K562 (cell line): ENCODE data around the gene RNF151. TPM values are rescaled to one million over a fixed set of nuclear protein-coding genes. Genes with fewer than 3 reads are reported as not detected.

ENCODE experiments used
- ASH1L ChIP-seq: fragments of 450-650 bp; IDR thresholded peaks from 2 replicates; pipeline ENCODE4 v1.6.1; 2018; ENCODE audit warnings: borderline replicate concordance, mild to moderate bottlenecking, low read depth; ENCODE audit not compliant: partially characterized antibody
- E4F1 ChIP-seq: fragments of 250-450 bp; sonication (Bioruptor Pico); IDR thresholded peaks from 2 replicates; pipeline ENCODE4 v1.5.0; 2021; ENCODE audit warnings: mild to moderate bottlenecking, borderline replicate concordance
- ELK1 ChIP-seq: sonication (generic); formaldehyde crosslinking; IDR thresholded peaks from 2 replicates; pipeline ENCODE4 v1.8.1; 2022; ENCODE audit warnings: missing genetic modification reagents
- KAT2B ChIP-seq: IDR thresholded peaks from one replicate; pipeline ENCODE4 v1.6.1; 2012; ENCODE audit warnings: low read depth, mild to moderate bottlenecking, control low read depth, inconsistent platforms, low read length, moderate library complexity
- KAT8 ChIP-seq: fragments of 450-650 bp; IDR thresholded peaks from 2 replicates; pipeline ENCODE4 v1.6.1; 2016; ENCODE audit warnings: low read depth, mild to moderate bottlenecking
- KDM4B ChIP-seq, 2 experiments: fragments of 450-650 bp in 1 of 2; sonication (generic) in 1 of 2; IDR thresholded peaks; 2 replicates each; pipeline ENCODE4 v1.6.1; 2016 to 2017; ENCODE audit warnings: borderline replicate concordance in 2 of 2, antibody characterized with exemption in 1 of 2, low read depth in 1 of 2, mild to moderate bottlenecking in 1 of 2
- MEF2A ChIP-seq: IDR thresholded peaks from 2 replicates; pipeline ENCODE4 v1.6.1; 2011; ENCODE audit warnings: low read depth, mild to moderate bottlenecking, low read length, moderate library complexity; ENCODE audit not compliant: control insufficient read depth
- MTF1 ChIP-seq: fragments of 250-450 bp; sonication (Bioruptor Pico); IDR thresholded peaks from 2 replicates; pipeline ENCODE4 v1.9.0; 2021; ENCODE audit warnings: moderate library complexity, mild to moderate bottlenecking, inconsistent platforms, borderline replicate concordance
- SLC30A9 ChIP-seq: fragments of 250-450 bp; sonication (Bioruptor Pico); IDR thresholded peaks from 2 replicates; pipeline ENCODE4 v1.8.0; 2022; ENCODE audit warnings: mild to moderate bottlenecking, moderate library complexity
- ZC3H8 ChIP-seq: fragments of 450-650 bp; IDR thresholded peaks from 2 replicates; pipeline ENCODE4 v1.6.1; 2017
- ZNF41 ChIP-seq: fragments of 250-450 bp; sonication (Bioruptor Pico); conservative IDR thresholded peaks from 2 replicates; pipeline ENCODE4 v1.4.0; 2020; ENCODE audit warnings: mild to moderate bottlenecking
- ZNF584 ChIP-seq: fragments of 200-800 bp; sonication (Bioruptor generic); IDR thresholded peaks from 2 replicates; pipeline ENCODE4 v1.6.1; 2016; ENCODE audit warnings: low read depth, mild to moderate bottlenecking, missing genetic modification characterization, missing compliant biosample characterization
- ZNF586 ChIP-seq: fragments of 450-650 bp; formaldehyde crosslinking; conservative IDR thresholded peaks from 2 replicates; pipeline ENCODE4 v1.4.0; 2020; ENCODE audit warnings: mild to moderate bottlenecking, moderate library complexity
- polyA plus RNA-seq, 8 experiments: library from polyadenylated mRNA; depleted of rRNA in 4 of 8; stranded (reverse) in 5 of 8; unstranded in 3 of 8; fragments of >200 nt; fragmentation: Nextera tagmentation in 2 of 8; fragmentation: Illumina TruSeq in 1 of 8; extraction: Ambion mirVana in 2 of 8; extraction: Trizol in 1 of 8; gene quantifications; 2 replicates each; pipeline versions ENCODE4 v1.2.1 to v1.2.3, GENCODE V29; 2011 to 2014; ENCODE audit warnings: inconsistent platforms in 1 of 8, missing spikeins in 1 of 8
- total RNA-seq, 7 experiments: library from RNA; depleted of rRNA in 6 of 7; stranded (reverse); fragments of >200 nt in 6 of 7; fragmentation: Illumina TruSeq in 2 of 7; extraction: Trizol in 2 of 7; gene quantifications; 2 replicates each; pipeline versions ENCODE4 v1.2.1 to v1.2.3, GENCODE V29; 2011 to 2021; ENCODE audit warnings: low replicate concordance in 1 of 7
- TF ChIP-seq, protein P1 (sequence below), 2 experiments: fragments of 450-650 bp in 1 of 2; sonication (generic) in 1 of 2; formaldehyde crosslinking; conservative IDR thresholded peaks; 2 replicates each; pipeline versions ENCODE4 v1.4.0 to v1.8.1; 2020 to 2022; ENCODE audit warnings: mild to moderate bottlenecking in 1 of 2, missing genetic modification reagents in 1 of 2
- TF ChIP-seq, protein P2 (sequence below), 2 experiments: fragments of 450-650 bp; conservative IDR thresholded peaks; 2 replicates each; pipeline ENCODE4 v1.6.1; 2017; ENCODE audit warnings: mild to moderate bottlenecking in 2 of 2, moderate library complexity in 2 of 2
- TF ChIP-seq, protein P3 (sequence below): sonication (generic); formaldehyde crosslinking; IDR thresholded peaks from 2 replicates; pipeline ENCODE4 v1.8.0; 2022; ENCODE audit warnings: mild to moderate bottlenecking, missing genetic modification reagents

The RNF151 gene
- total and polyA plus RNA-seq, 9 of the 15 experiments (the other 6 are each of a cell fraction or from before 2014, with no cell fraction given): not detected

DNA sequence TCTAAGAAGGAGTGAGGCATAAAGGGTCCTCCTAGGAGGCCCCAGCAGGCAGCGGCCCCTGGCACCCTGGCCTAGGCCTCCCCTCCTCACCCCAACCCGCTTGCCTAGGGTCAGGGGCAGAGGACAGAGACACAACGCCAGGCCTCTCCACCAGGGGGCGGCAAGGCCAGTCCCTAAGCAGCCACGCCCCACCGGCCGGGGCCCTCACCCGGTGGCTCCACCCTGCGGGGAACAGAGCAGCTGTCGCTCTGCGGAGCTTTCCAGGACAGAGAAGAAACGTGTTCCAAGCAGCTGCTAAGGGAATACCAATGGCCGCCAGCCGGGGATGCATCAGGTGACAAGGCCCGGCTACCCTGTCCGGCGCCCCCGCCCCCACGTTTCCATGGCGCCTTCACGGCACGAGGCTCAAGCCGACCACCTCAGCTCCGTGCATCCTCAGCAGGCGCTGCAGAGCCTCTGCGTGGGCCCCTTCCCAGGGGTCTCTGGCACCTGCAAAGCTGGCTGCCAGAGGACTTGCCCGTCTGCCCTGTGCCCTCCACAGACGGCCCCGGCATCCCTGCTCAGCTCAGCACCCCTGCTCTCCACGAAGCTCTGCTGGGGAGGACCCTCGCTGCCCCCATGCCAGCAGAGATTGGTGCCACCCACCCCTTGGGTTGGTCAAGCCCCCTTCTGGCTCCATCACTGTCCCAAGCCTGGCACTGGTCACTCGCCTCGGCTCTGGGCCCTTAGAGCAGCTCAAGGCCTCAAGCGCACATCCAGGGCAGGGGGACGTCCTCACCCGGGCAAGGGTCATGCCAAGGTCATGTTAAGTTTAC lies 37.4 kb downstream of the RNF151 start (continued):
- TF ChIP-seq ELK1 (CRISPR knock-in tag) (no peak), ZNF584 (CRISPR knock-in tag) (no peak), E4F1 (CRISPR knock-in tag) (no peak), ASH1L (no peak), KAT8 (no peak), ZC3H8 (no peak), MEF2A (no peak), KAT2B (peak; percentile 98), MTF1 (CRISPR knock-in tag) (no peak), ZNF41 (CRISPR knock-in tag) (no peak), SLC30A9 (CRISPR knock-in tag) (no peak), KDM4B (IDR thresholded peaks at IDR 0.05; ENCODE audit: borderline replicate concordance in 2 of 2, low read depth in 1 of 2) (no peak), ZNF586 (CRISPR knock-in tag) (no peak)
- TF ChIP-seq, protein P1, sequence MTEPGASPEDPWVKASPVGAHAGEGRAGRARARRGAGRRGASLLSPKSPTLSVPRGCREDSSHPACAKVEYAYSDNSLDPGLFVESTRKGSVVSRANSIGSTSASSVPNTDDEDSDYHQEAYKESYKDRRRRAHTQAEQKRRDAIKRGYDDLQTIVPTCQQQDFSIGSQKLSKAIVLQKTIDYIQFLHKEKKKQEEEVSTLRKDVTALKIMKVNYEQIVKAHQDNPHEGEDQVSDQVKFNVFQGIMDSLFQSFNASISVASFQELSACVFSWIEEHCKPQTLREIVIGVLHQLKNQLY (CRISPR knock-in tag; conservative IDR thresholded peaks at IDR 0.05): no peak
- TF ChIP-seq, protein P2, sequence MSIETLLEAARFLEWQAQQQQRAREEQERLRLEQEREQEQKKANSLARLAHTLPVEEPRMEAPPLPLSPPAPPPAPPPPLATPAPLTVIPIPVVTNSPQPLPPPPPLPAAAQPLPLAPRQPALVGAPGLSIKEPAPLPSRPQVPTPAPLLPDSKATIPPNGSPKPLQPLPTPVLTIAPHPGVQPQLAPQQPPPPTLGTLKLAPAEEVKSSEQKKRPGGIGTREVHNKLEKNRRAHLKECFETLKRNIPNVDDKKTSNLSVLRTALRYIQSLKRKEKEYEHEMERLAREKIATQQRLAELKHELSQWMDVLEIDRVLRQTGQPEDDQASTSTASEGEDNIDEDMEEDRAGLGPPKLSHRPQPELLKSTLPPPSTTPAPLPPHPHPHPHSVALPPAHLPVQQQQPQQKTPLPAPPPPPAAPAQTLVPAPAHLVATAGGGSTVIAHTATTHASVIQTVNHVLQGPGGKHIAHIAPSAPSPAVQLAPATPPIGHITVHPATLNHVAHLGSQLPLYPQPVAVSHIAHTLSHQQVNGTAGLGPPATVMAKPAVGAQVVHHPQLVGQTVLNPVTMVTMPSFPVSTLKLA (conservative IDR thresholded peaks at IDR 0.05): peak; percentile 80 to 91
- TF ChIP-seq, protein P3, sequence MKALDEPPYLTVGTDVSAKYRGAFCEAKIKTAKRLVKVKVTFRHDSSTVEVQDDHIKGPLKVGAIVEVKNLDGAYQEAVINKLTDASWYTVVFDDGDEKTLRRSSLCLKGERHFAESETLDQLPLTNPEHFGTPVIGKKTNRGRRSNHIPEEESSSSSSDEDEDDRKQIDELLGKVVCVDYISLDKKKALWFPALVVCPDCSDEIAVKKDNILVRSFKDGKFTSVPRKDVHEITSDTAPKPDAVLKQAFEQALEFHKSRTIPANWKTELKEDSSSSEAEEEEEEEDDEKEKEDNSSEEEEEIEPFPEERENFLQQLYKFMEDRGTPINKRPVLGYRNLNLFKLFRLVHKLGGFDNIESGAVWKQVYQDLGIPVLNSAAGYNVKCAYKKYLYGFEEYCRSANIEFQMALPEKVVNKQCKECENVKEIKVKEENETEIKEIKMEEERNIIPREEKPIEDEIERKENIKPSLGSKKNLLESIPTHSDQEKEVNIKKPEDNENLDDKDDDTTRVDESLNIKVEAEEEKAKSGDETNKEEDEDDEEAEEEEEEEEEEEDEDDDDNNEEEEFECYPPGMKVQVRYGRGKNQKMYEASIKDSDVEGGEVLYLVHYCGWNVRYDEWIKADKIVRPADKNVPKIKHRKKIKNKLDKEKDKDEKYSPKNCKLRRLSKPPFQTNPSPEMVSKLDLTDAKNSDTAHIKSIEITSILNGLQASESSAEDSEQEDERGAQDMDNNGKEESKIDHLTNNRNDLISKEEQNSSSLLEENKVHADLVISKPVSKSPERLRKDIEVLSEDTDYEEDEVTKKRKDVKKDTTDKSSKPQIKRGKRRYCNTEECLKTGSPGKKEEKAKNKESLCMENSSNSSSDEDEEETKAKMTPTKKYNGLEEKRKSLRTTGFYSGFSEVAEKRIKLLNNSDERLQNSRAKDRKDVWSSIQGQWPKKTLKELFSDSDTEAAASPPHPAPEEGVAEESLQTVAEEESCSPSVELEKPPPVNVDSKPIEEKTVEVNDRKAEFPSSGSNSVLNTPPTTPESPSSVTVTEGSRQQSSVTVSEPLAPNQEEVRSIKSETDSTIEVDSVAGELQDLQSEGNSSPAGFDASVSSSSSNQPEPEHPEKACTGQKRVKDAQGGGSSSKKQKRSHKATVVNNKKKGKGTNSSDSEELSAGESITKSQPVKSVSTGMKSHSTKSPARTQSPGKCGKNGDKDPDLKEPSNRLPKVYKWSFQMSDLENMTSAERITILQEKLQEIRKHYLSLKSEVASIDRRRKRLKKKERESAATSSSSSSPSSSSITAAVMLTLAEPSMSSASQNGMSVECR (CRISPR knock-in tag): peak; percentile 96
